ENCODE data around the gene BOLA3.
"Not testable (repeated sequence)": the region's sequence is repeated elsewhere in the genome, so short reads cannot be mapped to it uniquely, and the experiment has no call there.

Gene BOLA3

GRCh38 chr2:74101574-74102300, 46.0 kb downstream of the BOLA3 start:
- no peak for DNase-seq

DNA sequence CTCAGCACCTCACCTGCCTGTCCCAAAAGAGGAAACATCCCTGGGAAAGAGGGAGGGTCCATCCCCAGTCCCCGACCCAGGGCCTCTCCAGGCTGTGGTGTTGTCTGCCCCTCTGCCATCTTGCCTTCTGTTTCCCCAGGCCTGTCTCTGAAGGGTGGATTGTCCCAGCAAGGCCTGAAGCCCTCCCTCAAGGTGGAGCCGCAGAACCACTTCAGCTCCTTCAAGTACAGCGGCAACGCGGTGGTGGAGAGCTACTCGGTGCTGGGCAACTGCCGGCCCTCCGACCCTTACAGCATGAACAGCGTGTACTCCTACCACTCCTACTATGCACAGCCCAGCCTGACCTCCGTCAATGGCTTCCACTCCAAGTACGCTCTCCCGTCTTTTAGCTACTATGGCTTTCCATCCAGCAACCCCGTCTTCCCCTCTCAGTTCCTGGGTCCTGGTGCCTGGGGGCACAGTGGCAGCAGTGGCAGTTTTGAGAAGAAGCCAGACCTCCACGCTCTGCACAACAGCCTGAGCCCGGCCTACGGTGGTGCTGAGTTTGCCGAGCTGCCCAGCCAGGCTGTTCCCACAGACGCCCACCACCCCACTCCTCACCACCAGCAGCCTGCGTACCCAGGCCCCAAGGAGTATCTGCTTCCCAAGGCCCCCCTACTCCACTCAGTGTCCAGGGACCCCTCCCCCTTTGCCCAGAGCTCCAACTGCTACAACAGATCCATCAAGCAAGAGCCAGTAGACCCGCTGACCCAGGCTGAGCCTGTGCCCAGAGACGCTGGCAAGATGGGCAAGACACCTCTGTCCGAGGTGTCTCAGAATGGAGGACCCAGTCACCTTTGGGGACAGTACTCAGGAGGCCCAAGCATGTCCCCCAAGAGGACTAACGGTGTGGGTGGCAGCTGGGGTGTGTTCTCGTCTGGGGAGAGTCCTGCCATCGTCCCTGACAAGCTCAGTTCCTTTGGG, 47.2 kb downstream of the BOLA3 start:
- no peak for DNase-seq

DNA sequence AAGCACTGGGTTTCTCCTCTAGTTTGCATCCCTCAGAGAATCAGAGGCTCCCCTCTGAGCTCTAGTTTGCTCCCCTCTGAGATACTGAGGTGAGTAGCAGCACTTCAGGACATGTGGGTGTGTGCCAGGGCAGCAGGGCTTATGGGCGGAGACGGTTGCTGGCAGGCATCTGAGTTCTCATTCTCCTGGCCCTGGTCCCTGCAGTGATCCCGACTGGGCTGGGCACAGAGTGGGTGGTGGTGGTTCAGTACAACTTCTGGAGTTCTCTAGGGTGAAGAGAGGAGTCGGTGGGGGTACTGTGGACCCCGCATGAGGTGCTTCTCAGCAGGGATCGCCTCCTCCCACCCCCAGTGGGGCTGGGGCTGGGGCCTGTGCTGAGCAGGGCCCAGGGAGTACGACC, 47.9 kb downstream of the BOLA3 start:
- no peak for DNase-seq

GRCh38 chr2:74099271-74099670, 48.4 kb downstream of the BOLA3 start:
- no peak for DNase-seq

- DNase-seq = no peak
Measured at GRCh38 chr2:74097574-74097973, 50.1 kb downstream of the BOLA3 start.

- DNase-seq = no peak
Measured at GRCh38 chr2:74096052-74096451, 51.7 kb downstream of the BOLA3 start.

DNA sequence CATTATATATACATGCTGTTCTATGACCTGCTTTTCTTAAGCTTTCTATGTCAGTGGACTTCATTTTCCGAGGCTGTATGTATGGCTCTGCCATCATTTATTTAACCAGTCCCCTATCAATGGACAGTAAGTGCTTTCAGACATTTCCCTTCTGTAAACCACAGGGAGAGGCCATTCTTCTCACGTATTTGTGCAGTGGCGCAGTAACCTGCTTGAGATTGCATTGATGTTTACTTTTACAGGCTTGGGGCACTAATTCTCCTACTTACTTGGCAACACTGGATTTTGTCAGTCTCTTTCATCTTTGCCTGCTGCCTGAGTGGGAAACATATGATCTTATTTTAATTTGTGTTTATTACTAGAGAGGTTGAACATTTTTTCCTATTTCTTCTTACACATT, 52.1 kb downstream of the BOLA3 start:
- no peak for DNase-seq

DNA sequence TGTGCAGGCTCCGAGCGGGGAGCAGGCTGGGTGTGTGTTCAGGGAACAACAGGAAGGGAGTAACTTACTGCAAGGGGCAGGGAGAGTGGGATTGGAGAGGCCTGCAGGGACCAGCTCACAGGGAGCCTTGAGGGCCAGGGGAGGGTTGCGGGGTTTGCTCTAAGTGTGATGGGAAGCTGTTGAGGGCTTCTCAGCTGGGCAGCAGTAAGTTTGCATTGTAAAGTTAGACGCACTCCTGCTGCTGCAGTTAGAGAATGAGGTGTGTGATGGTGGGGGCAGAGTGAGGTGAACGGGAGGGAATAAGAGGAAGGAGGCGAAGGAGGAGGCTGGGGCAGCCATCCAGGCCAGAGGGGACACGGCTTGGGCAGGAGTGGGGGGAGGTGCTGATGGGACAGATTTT, 53.4 kb downstream of the BOLA3 start:
- DNase-seq = no peak

GRCh38 chr2:74093840-74094239, 53.9 kb downstream of the BOLA3 start:
- no peak for DNase-seq

DNA sequence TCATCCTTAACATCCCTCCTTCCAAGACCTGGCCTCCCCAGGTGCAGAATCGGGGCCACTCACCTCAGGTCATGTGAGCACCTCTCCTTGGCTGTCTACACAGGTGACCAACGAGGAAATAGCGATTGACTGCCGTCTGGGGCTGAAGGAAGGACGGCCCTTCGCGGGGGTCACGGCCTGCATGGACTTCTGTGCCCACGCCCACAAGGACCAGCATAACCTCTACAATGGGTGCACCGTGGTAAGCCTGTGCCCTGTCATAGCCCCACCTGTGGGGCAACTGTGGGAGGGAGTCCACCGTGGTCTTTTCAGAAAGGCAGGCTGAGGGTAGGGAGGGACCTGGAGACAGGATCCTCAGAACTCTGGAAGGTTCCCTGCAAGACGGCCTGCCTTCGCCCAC, 54.3 kb downstream of the BOLA3 start:
- no peak for DNase-seq

- DNase-seq = no peak
Measured at GRCh38 chr2:74092275-74092674, 55.4 kb downstream of the BOLA3 start.

- no peak for DNase-seq
Measured at GRCh38 chr2:74091391-74091790, 56.3 kb downstream of the BOLA3 start.

DNA sequence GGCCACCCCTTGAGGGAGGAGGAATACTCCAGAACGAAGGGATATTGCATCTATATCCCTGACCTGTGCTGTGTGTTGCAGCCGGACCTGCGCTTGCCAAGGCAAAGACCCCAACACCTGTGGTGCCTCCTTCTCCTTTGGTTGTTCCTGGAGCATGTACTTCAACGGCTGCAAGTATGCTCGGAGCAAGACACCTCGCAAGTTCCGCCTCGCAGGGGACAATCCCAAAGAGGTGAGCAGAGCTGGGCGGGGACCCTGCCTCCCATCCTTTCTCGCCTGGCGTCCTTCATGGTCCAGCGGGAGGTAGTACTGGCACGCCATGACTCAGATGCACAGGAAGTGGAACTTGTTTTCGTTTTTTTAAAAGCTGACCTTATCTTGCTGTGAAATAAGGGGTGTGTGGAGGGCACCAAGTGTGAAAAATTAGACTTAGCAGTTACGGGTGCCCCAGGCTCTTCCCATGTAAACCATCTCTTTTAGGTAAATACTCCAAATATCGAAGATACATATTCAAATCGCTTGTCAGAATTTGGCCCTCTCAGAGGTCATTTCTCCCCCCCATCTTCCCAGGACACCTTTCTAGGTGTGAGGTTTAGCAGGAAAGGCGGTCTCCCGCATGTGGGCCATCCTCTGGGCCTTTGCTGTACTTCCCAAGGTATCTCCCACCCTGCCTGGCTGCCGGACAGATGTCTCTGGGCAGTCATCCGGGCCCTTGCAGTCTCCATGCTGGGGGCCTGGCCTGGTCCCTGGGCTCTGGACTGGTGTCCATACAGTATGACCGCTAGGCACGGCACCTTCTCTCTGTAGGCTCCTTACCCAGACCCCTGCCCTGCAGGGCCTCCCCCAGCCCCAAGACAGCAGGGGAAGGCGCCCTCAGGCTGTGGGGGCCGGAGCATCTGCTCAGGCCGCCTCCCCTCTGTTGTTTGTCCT, 57.6 kb downstream of the BOLA3 start:
- DNase-seq = no peak

- DNase-seq = not testable (repeated sequence)
Measured at GRCh38 chr2:74088676-74089075, 59.0 kb downstream of the BOLA3 start.

GRCh38 chr2:74087696-74088095, 60.0 kb downstream of the BOLA3 start:
- no peak for DNase-seq

- no peak for DNase-seq
Measured at GRCh38 chr2:74086021-74086420, 61.7 kb downstream of the BOLA3 start.
